IMR-90 (cell line): ENCODE measurements around the gene POLR1D. TPM values are rescaled to one million over a fixed set of nuclear protein-coding genes. Genes with fewer than 3 reads are reported as not detected.
"Not testable (repeated sequence)": the region's sequence is repeated elsewhere in the genome, so short reads cannot be mapped to it uniquely, and the experiment has no call there.

Source experiments
- ATAC-seq: fragments of 200-7000 bp; cut with Tn5 transposase; 2 replicates; pipeline ENCODE4 v1.9.1; 2020; ENCODE audit warnings: low read depth, mild to moderate bottlenecking, moderate library complexity
- BruUV-seq: library from RNA; stranded (reverse); fragments of 400-500 nt; replicated peaks from 2 replicates; lab custom pipeline; 2021; lab: Mats Ljungman, UMichigan
- CTCF ChIA-PET: fragments of 300-600 bp; formaldehyde crosslinking; extraction: SDS; loops from one replicate; lab custom pipeline; 2021; ENCODE audit warnings: antibody characterized with exemption; lab: Yijun Ruan, JAX
- POLR2A ChIA-PET: fragments of 300-600 bp; sonication (Branson Sonifier 250); formaldehyde crosslinking; loops from one replicate; lab custom pipeline; 2022; ENCODE audit warnings: antibody characterized with exemption; ENCODE audit not compliant: unreplicated experiment; lab: Charles Lee
- DNase-seq: peaks from one replicate; pipeline ENCODE4 v3.0.0; 2013
- H2AFZ ChIP-seq: replicated peaks from 2 replicates; pipeline ENCODE3; 2013; ENCODE audit warnings: low read length, mild to moderate bottlenecking; ENCODE audit not compliant: poor library complexity
- H2AK5ac ChIP-seq: 2 replicates; pipeline ENCODE4 v1.6.1; 2013; ENCODE audit warnings: low read depth, low read length, inconsistent platforms
- H2AK9ac ChIP-seq: replicated peaks from 2 replicates; pipeline ENCODE3; 2013; ENCODE audit warnings: mild to moderate bottlenecking, low read depth, low read length, moderate library complexity; ENCODE audit not compliant: poor library complexity
- H2BK120ac ChIP-seq: 2 replicates; pipeline ENCODE4 v1.6.1; 2013; ENCODE audit warnings: low read depth, low read length, inconsistent platforms
- H2BK15ac ChIP-seq: 3 replicates; pipeline ENCODE4 v1.6.1; 2013; ENCODE audit warnings: low read depth, low read length, inconsistent platforms
- H2BK20ac ChIP-seq: 2 replicates; pipeline ENCODE4 v1.6.1; 2013; ENCODE audit warnings: low read depth, mild to moderate bottlenecking, inconsistent platforms, low read length, moderate library complexity
- H2BK5ac ChIP-seq: 2 replicates; pipeline ENCODE4 v1.6.1; 2013; ENCODE audit warnings: mild to moderate bottlenecking, low read depth, low read length, inconsistent platforms; ENCODE audit not compliant: poor library complexity, severe bottlenecking
- H3K14ac ChIP-seq: replicated peaks from 2 replicates; pipeline ENCODE4 v1.6.1; 2013; ENCODE audit warnings: low read depth, low read length, inconsistent platforms
- H3K18ac ChIP-seq: 2 replicates; pipeline ENCODE4 v1.6.1; 2013; ENCODE audit warnings: low read depth, low read length, control low read depth
- H3K23ac ChIP-seq: 2 replicates; pipeline ENCODE4 v1.6.1; 2013; ENCODE audit warnings: low read depth, low read length, inconsistent platforms
- H3K27ac ChIP-seq: 2 replicates; pipeline ENCODE4 v1.5.1; 2013; ENCODE audit warnings: mild to moderate bottlenecking, control low read depth, low read length; ENCODE audit not compliant: insufficient read depth
- H3K27me3 ChIP-seq: 2 replicates; pipeline ENCODE4 v1.6.1; 2013; ENCODE audit warnings: low read length; ENCODE audit not compliant: control insufficient read depth, insufficient read depth
- H3K36me3 ChIP-seq: 2 replicates; pipeline ENCODE4 v1.6.1; 2013; ENCODE audit warnings: low read length, mixed read lengths; ENCODE audit not compliant: control insufficient read depth, insufficient read depth
- H3K4ac ChIP-seq: 2 replicates; pipeline ENCODE4 v1.6.1; 2013; ENCODE audit warnings: low read depth, low read length, inconsistent platforms
- H3K4me1 ChIP-seq: 2 replicates; pipeline ENCODE4 v1.6.1; 2013; ENCODE audit warnings: low read length, mixed read lengths; ENCODE audit not compliant: control insufficient read depth, insufficient read depth
- H3K4me2 ChIP-seq: 2 replicates; pipeline ENCODE4 v1.6.1; 2013; ENCODE audit warnings: low read depth, mild to moderate bottlenecking, control low read depth, low read length, moderate library complexity
- H3K4me3 ChIP-seq: 2 replicates; pipeline ENCODE4 v1.5.1; 2013; ENCODE audit warnings: low read depth, mild to moderate bottlenecking, control low read depth, low read length, moderate library complexity; ENCODE audit not compliant: insufficient read depth
- H3K56ac ChIP-seq: 2 replicates; pipeline ENCODE4 v1.6.1; 2013; ENCODE audit warnings: low read length, inconsistent platforms; ENCODE audit not compliant: insufficient read depth; ENCODE audit errors: extremely low read depth
- H3K79me1 ChIP-seq, 2 experiments: 2 replicates each; pipeline ENCODE4 v1.6.1; 2013; ENCODE audit warnings: low read length in 2 of 2, inconsistent platforms in 1 of 2, low read depth in 1 of 2
- H3K9ac ChIP-seq: 2 replicates; pipeline ENCODE4 v1.6.1; 2013; ENCODE audit warnings: low read depth, low read length, control low read depth
- H3K9me1 ChIP-seq: 2 replicates; pipeline ENCODE4 v1.6.1; 2013; ENCODE audit warnings: low read length, inconsistent platforms; ENCODE audit not compliant: insufficient read depth
- H3K9me3 ChIP-seq: 2 replicates; pipeline ENCODE4 v1.6.1; 2013; ENCODE audit warnings: low read length; ENCODE audit not compliant: control insufficient read depth, insufficient read depth
- H4K20me1 ChIP-seq: 2 replicates; pipeline ENCODE4 v1.6.1; 2013; ENCODE audit warnings: low read length, inconsistent platforms; ENCODE audit not compliant: insufficient read depth
- H4K5ac ChIP-seq: 2 replicates; pipeline ENCODE4 v1.6.1; 2013; ENCODE audit warnings: mild to moderate bottlenecking, low read depth, low read length, control low read depth
- H4K8ac ChIP-seq, 2 experiments: 2 replicates each; pipeline ENCODE4 v1.6.1; 2013; ENCODE audit warnings: low read depth in 2 of 2, low read length in 2 of 2, control low read depth in 1 of 2, inconsistent platforms in 1 of 2
- H4K91ac ChIP-seq: 2 replicates; pipeline ENCODE4 v1.6.1; 2013; ENCODE audit warnings: low read depth, low read length, inconsistent platforms; ENCODE audit not compliant: insufficient read depth
- CEBPB ChIP-seq: IDR thresholded peaks from 2 replicates; pipeline ENCODE4 v1.6.1; 2012; ENCODE audit warnings: low read depth, low read length, improper control_type of control experiment
- CHD1 ChIP-seq: IDR thresholded peaks from 2 replicates; pipeline ENCODE4 v1.6.1; 2012; ENCODE audit warnings: low read depth, low read length, improper control_type of control experiment
- FOS ChIP-seq: fragments of 150-350 bp; IDR thresholded peaks from 2 replicates; pipeline ENCODE4 v1.6.1; 2016; ENCODE audit warnings: low read depth, low read length
- RAD21 ChIP-seq: IDR thresholded peaks from 2 replicates; pipeline ENCODE4 v1.6.1; 2012; ENCODE audit warnings: low read length, improper control_type of control experiment
- RCOR1 ChIP-seq: IDR thresholded peaks from 2 replicates; pipeline ENCODE4 v1.6.1; 2012; ENCODE audit warnings: mild to moderate bottlenecking, low read length, improper control_type of control experiment; ENCODE audit not compliant: insufficient replicate concordance
- SMC3 ChIP-seq: fragments of 150-350 bp; IDR thresholded peaks from 2 replicates; pipeline ENCODE4 v1.6.1; 2016; ENCODE audit warnings: low read depth, mild to moderate bottlenecking, antibody characterized with exemption, low read length, moderate library complexity
- WGBS, 2 experiments: methylation state at CpG; one replicate each; pipeline versions ENCODE4 v1.1.5 to v1.1.7; 2013; ENCODE audit warnings: missing lambda C conversion rate in 2 of 2; ENCODE audit not compliant: insufficient read length in 1 of 2; ENCODE audit errors: extremely low coverage in 2 of 2; 5-methylcytosine and 5-hydroxymethylcytosine counted together
- dilution Hi-C: fragments of 300-500 bp; cut with HindIII; formaldehyde crosslinking; loops from one replicate; pipeline ENCODE4 v1.14.3; 2018; ENCODE audit warnings: low sequenced_read_pairs; ENCODE audit not compliant: unreplicated experiment
- in situ Hi-C: fragments of 300-500 bp; cut with MboI; formaldehyde crosslinking; loops from 3 replicates; pipeline ENCODE4 v1.14.3; 2019; ENCODE audit warnings: low sequenced_read_pairs, inconsistent platforms, mixed read lengths
- intact Hi-C: fragments of 100-400 bp; cut with micrococcal nuclease; formaldehyde crosslinking; loops from 2 replicates; pipeline ENCODE4 v1.10.0; 2022
- polyA plus RNA-seq, 3 experiments: library from polyadenylated mRNA; depleted of rRNA; stranded (reverse); fragments of >200 nt; gene quantifications; 2 replicates each; pipeline ENCODE4 v1.2.3, GENCODE V29; 2012; ENCODE audit warnings: low replicate concordance in 1 of 3
- total RNA-seq: library from RNA; depleted of rRNA; stranded (reverse); fragments of >200 nt; gene quantifications from 2 replicates; pipeline ENCODE4 v1.2.3, GENCODE V29; 2012

The POLR1D gene
- total and polyA plus RNA-seq, 2 of the 4 experiments (the other 2 are of a cell fraction) = 65.4 to 110 TPM

- Histone ChIP-seq H4K5ac (no peak overlapping the region), H2BK15ac (no peak overlapping the region), H3K36me3 (peaks cover 3% of the 10 kb centered on the region), H3K9ac (no peak overlapping the region), H3K9me1 (peaks cover 16% of the 10 kb centered on the region; the same call in 1 of the 2 replicates), H3K27me3 (no peaks in the 10 kb centered on the region), H2AK9ac (no peak overlapping the region), H3K79me1 (peaks cover 45 to 73% of the 10 kb centered on the region in 2 experiments), H2AK5ac (no peak overlapping the region), H3K4ac (no peak overlapping the region), H2BK5ac (no peak overlapping the region), H4K91ac (no peak overlapping the region), H2AFZ (no peak overlapping the region), H3K23ac (no peak overlapping the region), H2BK20ac (no peak overlapping the region), H4K8ac (no peak overlapping the region), H3K9me3 (no peaks in the 10 kb centered on the region), H4K20me1 (peaks cover 22% of the 10 kb centered on the region; the same call in 1 of the 2 replicates), H3K56ac (no peak overlapping the region), H3K4me1 (no peaks in the 10 kb centered on the region), H3K18ac (no peak overlapping the region), H3K4me3 (no peak overlapping the region), H3K4me2 (no peak overlapping the region), H3K27ac (no peak overlapping the region), H2BK120ac (no peak overlapping the region), H3K14ac (no peak overlapping the region)
- DNase-seq (no peak), ATAC-seq (no peak)
- ChIA-PET POLR2A (no interaction called here), CTCF (no interaction called here)
- WGBS, 2 experiments = no CpG with 5 or more reads among the region's 4 CpGs
- TF ChIP-seq CEBPB (no peak), FOS (no peak), RAD21 (no peak), CHD1 (no peak), SMC3 (no peak), RCOR1 (no peak)
- in situ Hi-C loops = no loop called here
- BruUV-seq = no TSS peak
- dilution Hi-C loops = no loop called here
- intact Hi-C loops = loop anchor here (10.0 kb wide), 1 partner anchor 253 kb away; no protein-coding TSS in a partner anchor
Observed at GRCh38 chr13:27628081-27628480, 6.4 kb downstream of the POLR1D start.

GRCh38 chr13:27628766-27629165 is 7.1 kb downstream of the POLR1D start:
- Histone ChIP-seq H4K20me1 (peaks cover 22% of the 10 kb centered on the region; the same call in 1 of the 2 replicates), H3K9me1 (peaks cover 16% of the 10 kb centered on the region; the same call in 1 of the 2 replicates), H3K79me1 (peaks cover 49 to 73% of the 10 kb centered on the region in 2 experiments)
- H3K36me3 ChIP-seq, CTCF ChIA-PET, H3K9me3 ChIP-seq, H3K23ac ChIP-seq, DNase-seq, H3K27me3 ChIP-seq, H4K8ac ChIP-seq, POLR2A ChIA-PET, H3K18ac ChIP-seq, H3K9ac ChIP-seq, H4K5ac ChIP-seq, H3K14ac ChIP-seq, H2BK15ac ChIP-seq, H3K4ac ChIP-seq, H3K56ac ChIP-seq, H2BK20ac ChIP-seq, in situ Hi-C loops, dilution Hi-C loops, H2AK9ac ChIP-seq, H2BK5ac ChIP-seq, H3K4me1 ChIP-seq, H2BK120ac ChIP-seq, H3K4me2 ChIP-seq, H4K91ac ChIP-seq, H2AFZ ChIP-seq, H3K27ac ChIP-seq, ATAC-seq, H3K4me3 ChIP-seq, H2AK5ac ChIP-seq, BruUV-seq: not testable (repeated sequence)
- 100% methylated on average over 1 of the region's 4 CpGs for WGBS, 2 experiments
- intact Hi-C loops = loop anchor here (1.0 to 10.0 kb wide), 2 partner anchors 46 to 254 kb away; no protein-coding TSS in a partner anchor
